Measurements from ENCODE around the gene SLC6A19.

DNA sequence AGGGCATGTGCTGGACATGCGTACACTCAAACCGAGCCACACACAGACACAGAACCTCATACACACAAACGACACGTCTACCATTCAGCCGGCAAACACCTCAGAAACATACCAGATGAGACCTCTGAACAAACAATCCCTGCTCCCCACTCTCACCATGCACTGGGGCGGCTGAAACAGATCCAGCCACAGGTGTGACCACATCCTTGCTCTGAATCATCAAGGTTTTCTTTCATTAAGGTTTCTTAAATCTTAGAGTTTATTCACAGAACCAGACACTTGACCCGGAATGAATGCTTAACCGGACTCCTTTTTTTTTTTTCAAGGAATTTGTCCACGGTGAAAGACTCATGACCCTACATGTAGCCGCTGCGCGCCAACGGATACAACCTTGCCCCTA, 67.3 kb downstream of the SLC6A19 start:
- TF ChIP-seq, protein P1, sequence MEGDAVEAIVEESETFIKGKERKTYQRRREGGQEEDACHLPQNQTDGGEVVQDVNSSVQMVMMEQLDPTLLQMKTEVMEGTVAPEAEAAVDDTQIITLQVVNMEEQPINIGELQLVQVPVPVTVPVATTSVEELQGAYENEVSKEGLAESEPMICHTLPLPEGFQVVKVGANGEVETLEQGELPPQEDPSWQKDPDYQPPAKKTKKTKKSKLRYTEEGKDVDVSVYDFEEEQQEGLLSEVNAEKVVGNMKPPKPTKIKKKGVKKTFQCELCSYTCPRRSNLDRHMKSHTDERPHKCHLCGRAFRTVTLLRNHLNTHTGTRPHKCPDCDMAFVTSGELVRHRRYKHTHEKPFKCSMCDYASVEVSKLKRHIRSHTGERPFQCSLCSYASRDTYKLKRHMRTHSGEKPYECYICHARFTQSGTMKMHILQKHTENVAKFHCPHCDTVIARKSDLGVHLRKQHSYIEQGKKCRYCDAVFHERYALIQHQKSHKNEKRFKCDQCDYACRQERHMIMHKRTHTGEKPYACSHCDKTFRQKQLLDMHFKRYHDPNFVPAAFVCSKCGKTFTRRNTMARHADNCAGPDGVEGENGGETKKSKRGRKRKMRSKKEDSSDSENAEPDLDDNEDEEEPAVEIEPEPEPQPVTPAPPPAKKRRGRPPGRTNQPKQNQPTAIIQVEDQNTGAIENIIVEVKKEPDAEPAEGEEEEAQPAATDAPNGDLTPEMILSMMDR (IDR thresholded peaks at IDR 0.05 in 8 of 11, conservative IDR thresholded peaks at IDR 0.05 in 3 of 11): no peak
- no peak for TF ChIP-seq POLR2AphosphoS5 (IDR thresholded peaks at IDR 0.05)
